ENCODE results near the gene OSBPL10. TPM values are rescaled to one million over a fixed set of nuclear protein-coding genes. Genes with fewer than 3 reads are reported as not detected.
"Not testable (repeated sequence)": the region's sequence is repeated elsewhere in the genome, so short reads cannot be mapped to it uniquely, and the experiment has no call there.

The OSBPL10 gene
- total and polyA plus RNA-seq, 8 donors: 26.6 to 42.6 (median 38.6) TPM

GRCh38 chr3:31791090-31791430 is 190.0 kb downstream of the OSBPL10 start:
- TF ChIP-seq CTCF (IDR thresholded peaks at IDR 0.05): no peak
- Histone ChIP-seq H3K9me3 (no peaks in the 10 kb centered on the region), H3K36me3 (no peaks in the 10 kb centered on the region), H3K4me3 (no peak overlapping the region), H3K27me3 (no peaks in the 10 kb centered on the region), H3K4me1 (no peaks in the 10 kb centered on the region), H3K27ac (no peak overlapping the region)
- intact Hi-C loops (cut with DNase I): no loop called here
- ATAC-seq (no peak), DNase-seq (no peak)

DNA sequence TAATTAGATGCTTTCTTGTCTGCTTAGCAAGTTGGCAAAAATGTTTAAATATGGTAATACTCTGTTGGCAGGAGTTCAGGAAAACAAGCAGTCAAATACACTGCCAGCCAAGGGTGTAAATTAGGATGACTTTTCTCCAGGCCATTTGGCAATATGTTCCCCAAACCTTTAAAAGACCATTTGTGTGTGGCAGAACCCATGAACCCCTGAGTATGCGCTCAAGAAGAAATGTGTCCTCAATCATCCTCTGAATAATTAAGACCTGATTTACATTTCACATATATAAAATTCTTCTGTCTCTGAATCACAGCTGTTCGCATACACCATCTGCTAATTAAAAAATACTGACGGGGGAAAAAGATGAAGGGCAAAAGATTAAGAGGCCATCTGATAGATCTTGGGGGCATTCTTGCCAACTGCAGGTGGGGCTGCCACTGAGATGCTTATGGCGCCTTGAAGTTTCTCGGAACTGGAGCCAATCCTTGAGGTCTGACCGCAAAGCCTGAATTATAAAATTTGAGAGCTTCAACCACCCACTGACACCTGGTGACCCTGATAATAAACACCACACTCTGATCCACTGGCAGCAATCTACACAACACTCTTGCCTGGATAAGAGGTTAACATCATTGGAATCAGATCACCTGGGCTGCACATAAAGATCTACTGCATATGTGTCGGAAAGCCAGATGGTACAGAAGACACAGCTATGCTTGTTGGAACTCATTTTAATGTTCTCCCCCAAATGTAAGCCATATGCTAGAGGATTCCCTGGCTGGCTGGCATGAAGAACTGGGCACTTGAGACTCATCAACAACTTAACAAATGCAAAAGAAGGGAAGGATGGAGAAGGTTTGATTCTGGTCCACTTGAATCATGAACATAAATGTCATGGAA is 190.6 kb downstream of the OSBPL10 start:
- DNase-seq: no peak
- no peak overlapping the region for H3K27ac ChIP-seq
- no peaks in the 10 kb centered on the region for H3K4me1 ChIP-seq
- no peak for ATAC-seq
- TF ChIP-seq CTCF (IDR thresholded peaks at IDR 0.05): no peak
- intact Hi-C loops (cut with DNase I): no loop called here
- no peaks in the 10 kb centered on the region for H3K27me3 ChIP-seq
- no peaks in the 10 kb centered on the region for H3K36me3 ChIP-seq
- no peaks in the 10 kb centered on the region for H3K9me3 ChIP-seq
- H3K4me3 ChIP-seq: no peak overlapping the region

- Histone ChIP-seq H3K4me1 (no peaks in the 10 kb centered on the region), H3K27ac (no peak overlapping the region), H3K27me3 (no peaks in the 10 kb centered on the region), H3K4me3 (no peak overlapping the region), H3K36me3 (no peaks in the 10 kb centered on the region), H3K9me3 (no peaks in the 10 kb centered on the region)
- no peak for TF ChIP-seq CTCF (IDR thresholded peaks at IDR 0.05)
- DNase-seq (no peak), ATAC-seq (no peak)
- intact Hi-C loops (cut with DNase I): no loop called here
Measured at GRCh38 chr3:31789429-31789828, 191.6 kb downstream of the OSBPL10 start.

GRCh38 chr3:31785734-31786133 is 195.3 kb downstream of the OSBPL10 start:
- no peak for TF ChIP-seq CTCF (IDR thresholded peaks at IDR 0.05)
- Histone ChIP-seq H3K4me1 (no peaks in the 10 kb centered on the region), H3K27me3 (no peaks in the 10 kb centered on the region), H3K36me3 (no peaks in the 10 kb centered on the region), H3K9me3 (no peaks in the 10 kb centered on the region), H3K27ac (no peak overlapping the region), H3K4me3 (no peak overlapping the region)
- intact Hi-C loops (cut with DNase I): no loop called here
- ATAC-seq (no peak), DNase-seq (no peak)

DNA sequence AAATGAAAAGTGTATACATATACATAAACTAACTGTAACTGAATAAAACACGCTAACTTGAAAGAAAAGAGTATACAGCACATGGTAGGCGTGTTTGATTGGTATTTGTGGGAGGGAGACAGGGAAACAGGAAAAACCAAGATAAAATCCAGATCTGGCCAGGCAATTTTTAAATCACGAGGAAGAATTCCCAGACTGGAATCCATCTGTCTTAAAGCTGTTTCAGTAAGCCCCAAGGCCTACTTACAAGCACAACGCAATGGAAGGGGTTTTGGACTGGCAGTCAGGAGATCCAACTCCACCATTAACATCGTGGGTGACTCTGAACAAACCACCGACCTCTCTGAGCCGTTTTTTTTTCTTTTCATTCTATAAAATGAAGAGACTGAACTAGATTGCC is 195.8 kb downstream of the OSBPL10 start:
- no peak overlapping the region for H3K4me3 ChIP-seq
- H3K27me3 ChIP-seq: no peaks in the 10 kb centered on the region
- no peaks in the 10 kb centered on the region for H3K9me3 ChIP-seq
- no peak overlapping the region for H3K27ac ChIP-seq
- DNase-seq (no peak), ATAC-seq (no peak)
- H3K36me3 ChIP-seq: no peaks in the 10 kb centered on the region
- no peaks in the 10 kb centered on the region for H3K4me1 ChIP-seq
- intact Hi-C loops (cut with DNase I): no loop called here
- TF ChIP-seq CTCF (IDR thresholded peaks at IDR 0.05): no peak

DNA sequence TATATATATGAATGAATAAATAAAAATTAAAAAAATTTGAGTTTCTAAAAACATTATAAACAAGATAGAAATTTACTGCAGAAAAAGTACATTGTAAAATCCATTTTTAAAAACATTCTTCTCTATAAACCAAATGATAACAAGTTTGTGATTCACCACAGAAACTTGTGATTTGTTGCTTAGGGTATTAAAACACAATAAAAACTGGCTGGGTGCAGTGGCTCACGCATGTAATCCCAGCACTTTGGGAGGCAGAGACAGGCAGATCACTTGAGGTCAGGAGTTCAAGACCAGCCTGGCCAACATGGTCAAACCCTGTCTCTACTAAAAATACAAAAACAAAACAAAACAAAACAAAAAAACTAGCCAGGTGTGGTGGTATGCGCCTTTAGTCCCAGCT is 197.2 kb downstream of the OSBPL10 start:
- H3K36me3 ChIP-seq; H3K4me1 ChIP-seq; H3K4me3 ChIP-seq; DNase-seq; H3K27me3 ChIP-seq; ATAC-seq; H3K9me3 ChIP-seq; H3K27ac ChIP-seq; intact Hi-C loops (cut with DNase I): not testable (repeated sequence)

DNA sequence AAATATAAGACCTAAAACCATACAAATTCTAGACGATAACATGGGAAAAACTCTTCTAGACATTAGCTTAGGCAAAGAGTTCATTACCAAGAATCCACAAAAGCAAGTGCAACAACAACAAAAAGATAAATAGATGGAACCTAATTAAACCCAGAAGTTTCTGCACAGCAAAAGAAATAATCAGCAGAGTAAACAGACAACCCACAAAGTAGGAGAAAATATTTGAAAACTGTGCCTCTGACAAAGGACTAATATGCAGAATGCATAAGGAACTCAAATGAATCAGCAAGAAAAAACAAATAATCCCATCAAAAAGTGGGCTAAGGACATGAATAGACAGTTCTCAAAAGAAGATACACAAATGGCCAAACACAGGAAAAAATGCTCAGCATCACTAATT is 198.8 kb downstream of the OSBPL10 start:
- H3K27ac ChIP-seq; H3K4me3 ChIP-seq; DNase-seq; ATAC-seq; H3K36me3 ChIP-seq; H3K4me1 ChIP-seq; intact Hi-C loops (cut with DNase I); H3K27me3 ChIP-seq: not testable (repeated sequence)
- H3K9me3 ChIP-seq: peaks cover 0 to 12% of the 10 kb centered on the region in 2 donors
